ENCODE data around the gene SLC11A1.

SLC11A1 gene

DNA sequence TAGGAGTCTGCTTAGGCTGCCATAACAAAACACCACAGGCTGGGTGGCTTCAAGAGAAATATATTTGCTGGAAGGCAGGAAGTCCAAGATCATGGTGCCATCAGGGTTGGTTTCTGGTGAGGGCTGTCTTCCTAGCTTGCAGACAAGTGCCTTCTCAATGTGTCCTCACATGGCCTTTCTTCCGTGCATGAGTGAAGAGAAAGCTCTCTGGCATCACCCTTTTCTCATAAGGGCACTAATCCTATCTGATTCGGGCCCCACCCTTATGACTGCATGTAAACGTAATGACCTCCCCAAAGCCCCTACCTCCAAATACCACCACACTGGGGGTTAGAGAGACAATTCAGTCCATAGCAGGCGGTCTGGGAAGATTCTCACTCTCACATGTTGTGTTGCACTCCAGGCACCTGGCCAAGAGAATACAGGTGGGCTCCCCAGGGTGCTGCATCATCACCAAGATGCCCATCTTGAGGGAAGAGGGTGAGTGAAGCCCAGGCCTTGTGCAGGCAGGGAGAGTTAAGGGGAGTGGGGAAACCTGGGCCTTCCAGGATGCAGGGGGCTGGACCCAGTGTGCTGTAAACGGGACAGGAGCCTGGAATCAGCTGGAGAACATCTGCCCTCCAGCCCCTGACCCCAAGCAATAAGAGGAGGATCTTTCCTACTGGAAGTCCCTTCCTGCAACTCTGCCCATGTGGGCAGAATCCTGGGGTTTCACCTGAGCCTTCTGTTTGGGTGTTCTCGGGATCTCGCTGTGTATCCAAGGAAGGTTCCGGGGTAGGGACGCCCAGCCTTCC lies 15.3 kb upstream of the SLC11A1 start:
- DNase-seq (ENCODE audit: low read depth, low spot score) = no peak

GRCh38 chr2:218367415-218368149 lies 14.5 kb upstream of the SLC11A1 start:
- no peak for DNase-seq (ENCODE audit: low read depth, low spot score)

- no peak for DNase-seq (ENCODE audit: low read depth, low spot score)
These were observed 13.9 kb upstream of the SLC11A1 start for GRCh38 chr2:218368150-218368528.

GRCh38 chr2:218368621-218369153 lies 13.4 kb upstream of the SLC11A1 start:
- DNase-seq (ENCODE audit: low read depth, low spot score) = no peak

DNA sequence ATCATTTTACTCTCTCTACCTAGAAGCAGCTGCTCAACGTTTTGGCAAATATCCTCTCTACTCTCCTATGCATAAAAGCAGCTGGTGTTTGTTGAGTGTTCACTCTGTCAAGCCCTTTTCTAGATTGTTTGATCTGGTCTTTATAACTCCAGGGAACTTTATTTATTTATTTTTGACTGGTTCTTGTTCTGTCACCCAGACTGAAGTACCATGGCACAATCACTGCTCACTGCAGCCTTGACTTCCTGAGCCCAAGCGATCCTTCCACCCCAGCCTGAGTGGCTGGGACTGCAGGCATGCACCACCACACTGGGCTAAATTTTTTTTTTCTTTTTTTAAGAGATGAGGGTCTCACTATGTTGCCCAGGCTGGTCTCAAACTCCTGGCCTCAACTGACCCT lies 12.7 kb upstream of the SLC11A1 start:
- DNase-seq (ENCODE audit: low read depth, low spot score) = no peak

GRCh38 chr2:218370410-218371063 lies 11.5 kb upstream of the SLC11A1 start:
- no peak for DNase-seq (ENCODE audit: low read depth, low spot score)

GRCh38 chr2:218371983-218372350 lies 10.1 kb upstream of the SLC11A1 start:
- no peak for DNase-seq (ENCODE audit: low read depth, low spot score)

DNA sequence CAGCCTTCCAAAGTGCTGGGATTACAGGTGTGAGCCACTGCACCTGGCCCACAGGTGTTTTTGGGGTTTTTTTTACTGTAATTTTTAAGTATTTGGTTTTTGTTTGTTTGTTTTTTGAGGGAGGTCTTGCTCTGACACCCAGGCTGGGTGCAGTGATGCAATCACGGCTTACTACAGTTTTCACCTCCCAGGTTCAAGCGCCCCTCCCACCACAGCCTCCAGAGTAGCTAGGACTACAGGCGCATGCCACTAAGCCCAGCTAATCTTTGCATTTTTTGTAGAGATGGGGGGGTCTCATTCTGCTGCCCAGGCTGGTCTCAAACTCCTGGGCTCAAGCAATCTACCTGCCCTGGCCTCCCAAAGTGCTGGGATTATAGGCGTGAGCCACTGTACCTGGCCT lies 7.3 kb upstream of the SLC11A1 start:
- no peak for DNase-seq (ENCODE audit: low read depth, low spot score)

GRCh38 chr2:218375212-218375611 lies 6.9 kb upstream of the SLC11A1 start:
- no peak for DNase-seq (ENCODE audit: low read depth, low spot score)

DNA sequence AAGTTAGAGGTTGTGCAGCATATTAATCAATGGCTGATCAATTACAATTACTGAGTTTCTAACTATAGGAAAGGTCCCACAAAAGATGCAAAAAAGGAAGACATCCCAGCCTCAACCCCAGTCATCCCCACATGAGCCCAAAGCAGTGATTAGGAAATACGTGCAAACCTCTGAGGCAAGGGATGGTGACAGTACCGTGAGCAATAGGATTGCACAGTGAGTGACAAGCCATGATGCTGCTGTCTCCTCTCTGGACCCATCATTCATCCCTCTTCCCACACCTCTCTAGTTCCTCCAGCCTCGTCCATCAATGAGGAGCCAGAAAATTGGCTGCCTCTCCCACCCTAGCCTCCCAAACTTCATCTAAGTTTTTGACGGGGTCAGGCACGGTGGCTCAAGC lies 4.0 kb upstream of the SLC11A1 start:
- no peak for DNase-seq (ENCODE audit: low read depth, low spot score)

GRCh38 chr2:218382785-218383184 lies 712 bp downstream of the SLC11A1 start:
- no peak for DNase-seq (ENCODE audit: low read depth, low spot score)

DNA sequence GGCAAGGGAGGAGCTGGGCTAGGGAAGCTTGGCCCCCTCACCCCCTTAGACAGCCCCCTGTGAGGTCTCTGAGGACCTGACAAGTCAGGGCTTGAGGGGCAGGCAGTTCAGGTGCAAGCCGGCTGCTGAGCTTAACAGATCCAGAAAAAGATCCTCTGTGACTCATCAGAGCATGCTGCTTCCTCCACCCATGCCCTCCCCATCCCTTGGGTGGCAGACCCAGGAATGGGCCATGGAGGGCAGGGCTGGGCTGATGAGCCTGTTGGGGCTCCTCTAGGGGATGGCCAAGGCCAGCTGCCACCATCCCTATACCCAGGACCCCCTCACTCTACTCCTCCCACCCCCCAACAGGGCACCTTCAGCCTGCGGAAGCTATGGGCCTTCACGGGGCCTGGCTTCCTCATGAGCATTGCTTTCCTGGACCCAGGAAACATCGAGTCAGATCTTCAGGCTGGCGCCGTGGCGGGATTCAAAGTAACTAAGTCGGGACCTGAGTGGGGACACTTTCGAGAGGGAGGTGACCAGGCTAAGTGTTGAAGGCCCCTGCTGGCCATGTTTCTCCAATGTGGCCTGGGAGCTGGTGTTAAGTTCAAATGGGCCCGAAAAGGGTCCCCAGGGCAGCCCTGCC lies 1.9 kb downstream of the SLC11A1 start:
- DNase-seq (ENCODE audit: low read depth, low spot score) = no peak

GRCh38 chr2:218384975-218385374 lies 2.9 kb downstream of the SLC11A1 start:
- DNase-seq (ENCODE audit: low read depth, low spot score) = no peak

GRCh38 chr2:218386505-218387368 lies 4.7 kb downstream of the SLC11A1 start:
- no peak for DNase-seq (ENCODE audit: low read depth, low spot score)

- peak; percentile 41 for DNase-seq (ENCODE audit: low read depth, low spot score)
These were observed 5.5 kb downstream of the SLC11A1 start for GRCh38 chr2:218387369-218388194.

- no peak for DNase-seq (ENCODE audit: low read depth, low spot score)
These were observed 7.5 kb downstream of the SLC11A1 start for GRCh38 chr2:218389333-218390150.

DNA sequence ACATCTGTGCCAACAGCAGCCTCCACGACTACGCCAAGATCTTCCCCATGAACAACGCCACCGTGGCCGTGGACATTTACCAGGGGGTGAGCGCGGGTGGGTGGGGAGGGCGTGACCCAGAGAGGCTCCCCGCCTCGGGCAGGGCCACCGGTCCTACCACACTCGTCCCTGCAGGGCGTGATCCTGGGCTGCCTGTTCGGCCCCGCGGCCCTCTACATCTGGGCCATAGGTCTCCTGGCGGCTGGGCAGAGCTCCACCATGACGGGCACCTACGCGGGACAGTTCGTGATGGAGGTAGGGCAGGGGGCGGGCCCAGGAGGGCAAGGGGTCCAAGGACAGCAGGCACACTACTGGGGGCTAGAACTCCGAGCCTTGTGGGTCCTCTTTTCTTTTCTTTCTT lies 9.1 kb downstream of the SLC11A1 start:
- DNase-seq (ENCODE audit: low read depth, low spot score) = no peak

GRCh38 chr2:218392459-218392858 lies 10.4 kb downstream of the SLC11A1 start:
- DNase-seq (ENCODE audit: low read depth, low spot score) = no peak

- no peak for DNase-seq (ENCODE audit: low read depth, low spot score)
These were observed 10.9 kb downstream of the SLC11A1 start for GRCh38 chr2:218392891-218393462.

All from brain pericyte (primary cell).